Measurements from ENCODE around the gene ME1. TPM values are rescaled to one million over a fixed set of nuclear protein-coding genes. Genes with fewer than 3 reads are reported as not detected.
A peak's percentile ranks its signal among the peaks of the same experiment; 100 is the strongest.
"Not testable (repeated sequence)": the region's sequence is repeated elsewhere in the genome, so short reads cannot be mapped to it uniquely, and the experiment has no call there.

The ME1 gene
- total RNA-seq, 2 donors from 2014 or later, result 7.5 to 15.4 TPM

DNA sequence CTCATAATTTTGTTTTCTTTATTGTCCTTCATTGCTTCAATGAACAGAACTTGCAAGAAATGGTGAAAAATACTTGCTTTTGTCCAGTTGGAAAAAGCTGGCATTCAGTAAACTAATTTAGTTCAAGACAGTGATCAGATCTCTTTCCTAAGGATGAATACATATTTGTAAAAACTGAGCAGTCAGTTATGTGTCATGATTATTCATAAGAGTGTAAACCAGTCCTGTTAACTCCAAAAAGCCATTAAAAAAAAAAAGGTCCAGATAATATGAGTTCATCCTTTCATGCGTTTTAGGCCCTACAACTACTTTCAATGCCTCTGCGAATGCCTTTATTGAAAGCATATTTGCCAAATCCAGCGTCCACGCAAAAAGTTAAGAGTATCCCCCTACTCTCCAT is 238.4 kb downstream of the ME1 start:
- Mint-ChIP-seq H3K4me1 (peaks cover 37% of the 10 kb centered on the region), H3K27ac (peak overlapping the region; percentile 99), H3K4me3 (peak overlapping the region; percentile 98), H3K9me3 (no peaks in the 10 kb centered on the region), H3K27me3 (ENCODE audit: insufficient read depth) (no peaks in the 10 kb centered on the region), H3K36me3 (ENCODE audit: low read depth) (peaks cover 53% of the 10 kb centered on the region)
- Histone ChIP-seq H3K27me3 (ENCODE audit: control insufficient read depth, insufficient read depth, low read length, poor library complexity, severe bottlenecking) (no peaks in the 10 kb centered on the region), H3K4me3 (ENCODE audit: low read length) (peak overlapping the region; percentile 99), H3K27ac (ENCODE audit: low read depth, low read length) (no peak overlapping the region), H3K4me1 (ENCODE audit: control insufficient read depth, insufficient read depth, low read length) (peaks cover 2% of the 10 kb centered on the region), H3K36me3 (ENCODE audit: control insufficient read depth, insufficient read depth, low read length) (peaks cover 56% of the 10 kb centered on the region), H3K9ac (ENCODE audit: extremely low read depth, low read length, poor library complexity, severe bottlenecking) (peak overlapping the region; percentile 97), H3K9me3 (ENCODE audit: control insufficient read depth, low read length) (peaks cover 6% of the 10 kb centered on the region)
- TF ChIP-seq, protein P1, sequence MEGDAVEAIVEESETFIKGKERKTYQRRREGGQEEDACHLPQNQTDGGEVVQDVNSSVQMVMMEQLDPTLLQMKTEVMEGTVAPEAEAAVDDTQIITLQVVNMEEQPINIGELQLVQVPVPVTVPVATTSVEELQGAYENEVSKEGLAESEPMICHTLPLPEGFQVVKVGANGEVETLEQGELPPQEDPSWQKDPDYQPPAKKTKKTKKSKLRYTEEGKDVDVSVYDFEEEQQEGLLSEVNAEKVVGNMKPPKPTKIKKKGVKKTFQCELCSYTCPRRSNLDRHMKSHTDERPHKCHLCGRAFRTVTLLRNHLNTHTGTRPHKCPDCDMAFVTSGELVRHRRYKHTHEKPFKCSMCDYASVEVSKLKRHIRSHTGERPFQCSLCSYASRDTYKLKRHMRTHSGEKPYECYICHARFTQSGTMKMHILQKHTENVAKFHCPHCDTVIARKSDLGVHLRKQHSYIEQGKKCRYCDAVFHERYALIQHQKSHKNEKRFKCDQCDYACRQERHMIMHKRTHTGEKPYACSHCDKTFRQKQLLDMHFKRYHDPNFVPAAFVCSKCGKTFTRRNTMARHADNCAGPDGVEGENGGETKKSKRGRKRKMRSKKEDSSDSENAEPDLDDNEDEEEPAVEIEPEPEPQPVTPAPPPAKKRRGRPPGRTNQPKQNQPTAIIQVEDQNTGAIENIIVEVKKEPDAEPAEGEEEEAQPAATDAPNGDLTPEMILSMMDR (conservative IDR thresholded peaks at IDR 0.05), result no peak
- WGBS, 2 experiments (ENCODE audit: insufficient coverage in 1 of 2, insufficient read length in 1 of 2), result 0 to 1% methylated on average over 1 to 4 of the region's 4 CpGs
- no peak for DNase-seq

GRCh38 chr6:83191974-83192373 is 238.9 kb downstream of the ME1 start:
- not testable (repeated sequence) for H3K9me3 ChIP-seq (ENCODE audit: control insufficient read depth, low read length); DNase-seq; H3K27me3 ChIP-seq (ENCODE audit: control insufficient read depth, insufficient read depth, low read length, poor library complexity, severe bottlenecking); H3K27ac ChIP-seq (ENCODE audit: low read depth, low read length); H3K27ac Mint-ChIP-seq; H3K27me3 Mint-ChIP-seq (ENCODE audit: insufficient read depth); H3K4me1 ChIP-seq (ENCODE audit: control insufficient read depth, insufficient read depth, low read length); H3K9me3 Mint-ChIP-seq
- H3K4me1 Mint-ChIP-seq, result peaks cover 37% of the 10 kb centered on the region
- WGBS, 2 experiments (ENCODE audit: insufficient coverage in 1 of 2, insufficient read length in 1 of 2), result 90 to 100% methylated on average over 3 to 18 of the region's 18 CpGs
- H3K36me3 ChIP-seq (ENCODE audit: control insufficient read depth, insufficient read depth, low read length), result peaks cover 55% of the 10 kb centered on the region
- H3K4me3 ChIP-seq (ENCODE audit: low read length), result peak overlapping the region; percentile 99
- peak overlapping the region; percentile 98 for H3K4me3 Mint-ChIP-seq
- H3K9ac ChIP-seq (ENCODE audit: extremely low read depth, low read length, poor library complexity, severe bottlenecking), result peak overlapping the region; percentile 97
- peaks cover 49% of the 10 kb centered on the region for H3K36me3 Mint-ChIP-seq (ENCODE audit: low read depth)

DNA sequence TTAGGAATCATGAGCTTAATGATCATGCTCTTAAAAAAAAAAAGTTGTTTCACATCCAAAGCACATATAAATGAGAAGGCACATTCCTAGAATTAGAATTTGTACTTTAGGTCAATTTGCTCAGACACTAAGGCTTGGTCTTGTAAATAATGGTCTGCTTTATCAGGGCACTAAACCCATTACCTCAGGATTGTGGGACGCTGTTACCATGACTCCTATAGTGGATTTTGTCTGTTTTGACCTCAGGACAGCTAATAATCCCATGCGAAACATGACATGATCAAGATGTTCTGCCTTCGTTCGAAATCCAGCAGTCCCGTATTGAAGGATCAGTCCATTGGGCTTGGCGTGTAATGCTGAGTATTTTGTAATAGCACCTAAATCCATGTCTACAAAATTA is 240.2 kb downstream of the ME1 start:
- no peak overlapping the region for H3K27ac ChIP-seq (ENCODE audit: low read depth, low read length)
- Mint-ChIP-seq H3K36me3 (ENCODE audit: low read depth) (peaks cover 48% of the 10 kb centered on the region), H3K4me1 (peaks cover 37% of the 10 kb centered on the region), H3K4me3 (peak overlapping the region; percentile 98), H3K9me3 (no peaks in the 10 kb centered on the region), H3K27ac (peak overlapping the region; percentile 84), H3K27me3 (ENCODE audit: insufficient read depth) (no peaks in the 10 kb centered on the region)
- peak overlapping the region; percentile 99 for H3K4me3 ChIP-seq (ENCODE audit: low read length)
- peak overlapping the region; percentile 53 for H3K9ac ChIP-seq (ENCODE audit: extremely low read depth, low read length, poor library complexity, severe bottlenecking)
- 86 to 94% methylated on average over 5 to 6 of the region's 6 CpGs for WGBS, 2 experiments (ENCODE audit: insufficient coverage in 1 of 2, insufficient read length in 1 of 2)
- H3K27me3 ChIP-seq (ENCODE audit: control insufficient read depth, insufficient read depth, low read length, poor library complexity, severe bottlenecking), result no peaks in the 10 kb centered on the region
- H3K36me3 ChIP-seq (ENCODE audit: control insufficient read depth, insufficient read depth, low read length), result peaks cover 54% of the 10 kb centered on the region
- H3K4me1 ChIP-seq (ENCODE audit: control insufficient read depth, insufficient read depth, low read length), result peaks cover 2% of the 10 kb centered on the region
- no peaks in the 10 kb centered on the region for H3K9me3 ChIP-seq (ENCODE audit: control insufficient read depth, low read length)
- DNase-seq, result no peak
- TF ChIP-seq, protein P1 (conservative IDR thresholded peaks at IDR 0.05), result no peak

GRCh38 chr6:83188501-83188900 is 242.3 kb downstream of the ME1 start:
- DNase-seq, result no peak
- Histone ChIP-seq H3K4me1 (ENCODE audit: control insufficient read depth, insufficient read depth, low read length) (peaks cover 2% of the 10 kb centered on the region), H3K27ac (ENCODE audit: low read depth, low read length) (no peak overlapping the region), H3K36me3 (ENCODE audit: control insufficient read depth, insufficient read depth, low read length) (peaks cover 63% of the 10 kb centered on the region), H3K27me3 (ENCODE audit: control insufficient read depth, insufficient read depth, low read length, poor library complexity, severe bottlenecking) (no peaks in the 10 kb centered on the region), H3K9ac (ENCODE audit: extremely low read depth, low read length, poor library complexity, severe bottlenecking) (no peak overlapping the region), H3K9me3 (ENCODE audit: control insufficient read depth, low read length) (no peaks in the 10 kb centered on the region), H3K4me3 (ENCODE audit: low read length) (no peak overlapping the region)
- TF ChIP-seq, protein P1 (conservative IDR thresholded peaks at IDR 0.05), result no peak
- 76 to 90% methylated on average over 3 of the region's 3 CpGs for WGBS, 2 experiments (ENCODE audit: insufficient coverage in 1 of 2, insufficient read length in 1 of 2)
- no peak overlapping the region for H3K27ac Mint-ChIP-seq
- H3K4me1 Mint-ChIP-seq, result peaks cover 31% of the 10 kb centered on the region
- no peaks in the 10 kb centered on the region for H3K27me3 Mint-ChIP-seq (ENCODE audit: insufficient read depth)
- no peaks in the 10 kb centered on the region for H3K9me3 Mint-ChIP-seq
- no peak overlapping the region for H3K4me3 Mint-ChIP-seq
- H3K36me3 Mint-ChIP-seq (ENCODE audit: low read depth), result peaks cover 59% of the 10 kb centered on the region
